GM12878 (cell line): ENCODE results near the gene EDC3. TPM values are rescaled to one million over a fixed set of nuclear protein-coding genes. Genes with fewer than 3 reads are reported as not detected.

ENCODE experiments used
- ATAC-seq: fragments of 200-7000 bp; cut with Tn5 transposase; 3 replicates; pipeline ENCODE4 v1.9.1; 2020; ENCODE audit warnings: mild to moderate bottlenecking, moderate library complexity
- BruUV-seq: library from RNA; stranded (reverse); fragments of 400-500 nt; replicated peaks from 2 replicates; lab custom pipeline; 2021; lab: Mats Ljungman, UMichigan
- CTCF ChIA-PET: fragments of 300-600 bp; sonication (Branson Sonifier 250); formaldehyde crosslinking; extraction: SDS; loops from one replicate; lab custom pipeline; 2021; ENCODE audit warnings: inconsistent platforms; lab: Yijun Ruan, JAX
- POLR2A ChIA-PET: fragments of 350-600 bp; formaldehyde crosslinking; extraction: SDS; loops from one replicate; lab custom pipeline; 2021; ENCODE audit warnings: inconsistent platforms; lab: Charles Lee
- RAD21 ChIA-PET: fragments of 300-600 bp; sonication (Branson Sonifier 250); formaldehyde crosslinking; loops from one replicate; lab custom pipeline; 2023; ENCODE audit warnings: antibody characterized with exemption; ENCODE audit not compliant: unreplicated experiment; lab: Charles Lee
- SMC1A ChIA-PET: fragments of 300-600 bp; sonication (Branson Sonifier 250); formaldehyde crosslinking; loops from one replicate; lab custom pipeline; 2023; ENCODE audit not compliant: unreplicated experiment, uncharacterized antibody; lab: Charles Lee
- DNase-seq: peaks from one replicate; pipeline ENCODE4 v3.0.0-alpha.2; 2011; ENCODE audit warnings: low read depth, low spot score
- FAIRE-seq: peaks from 3 replicates; lab custom pipeline; 2011; peaks lifted over from hg19 to GRCh38; lab: Jason Lieb, UNC
- H2AFZ ChIP-seq: 2 replicates; pipeline ENCODE4 v1.6.0; 2011; ENCODE audit warnings: low read depth, low read length, control low read depth; ENCODE audit not compliant: control insufficient read depth
- H3K27ac ChIP-seq: 2 replicates; pipeline ENCODE4 v1.5.1; 2011; ENCODE audit warnings: control low read depth; ENCODE audit not compliant: control insufficient read depth, insufficient read depth
- H3K27me3 ChIP-seq, 2 experiments: replicated peaks in 1 of 2; 2 replicates each; pipeline versions ENCODE4 v1.6.0 to v1.6.1; 2011; ENCODE audit warnings: low read length in 1 of 2; ENCODE audit not compliant: control insufficient read depth in 2 of 2, insufficient read depth in 2 of 2
- H3K36me3 ChIP-seq, 2 experiments: 2 replicates each; pipeline ENCODE4 v1.5.1; 2011; ENCODE audit warnings: low read length in 1 of 2; ENCODE audit not compliant: control insufficient read depth in 2 of 2, insufficient read depth in 2 of 2
- H3K4me1 ChIP-seq: 2 replicates; pipeline ENCODE4 v1.6.1; 2011; ENCODE audit warnings: mild to moderate bottlenecking, low read length, moderate library complexity, mixed read lengths; ENCODE audit not compliant: control insufficient read depth, insufficient read depth
- H3K4me2 ChIP-seq: 2 replicates; pipeline ENCODE4 v1.6.0; 2011; ENCODE audit warnings: control low read depth; ENCODE audit not compliant: control insufficient read depth, insufficient read depth
- H3K4me3 ChIP-seq: fragments of 200-600 bp; sonication (generic); 2 replicates; pipeline ENCODE4 v1.5.1; 2016
- H3K79me2 ChIP-seq: 2 replicates; pipeline ENCODE4 v1.6.0; 2011; ENCODE audit warnings: low read length; ENCODE audit not compliant: control insufficient read depth, insufficient read depth
- H3K9ac ChIP-seq: 2 replicates; pipeline ENCODE4 v1.8.0; 2011; ENCODE audit warnings: low read length, control low read depth, mixed read lengths; ENCODE audit not compliant: control insufficient read depth, insufficient read depth
- H3K9me3 ChIP-seq: replicated peaks from 3 replicates; pipeline ENCODE4 v1.5.1; 2011; ENCODE audit warnings: mild to moderate bottlenecking, low read length; ENCODE audit not compliant: control insufficient read depth, insufficient read depth
- H4K20me1 ChIP-seq: 2 replicates; pipeline ENCODE4 v1.6.0; 2011; ENCODE audit not compliant: control insufficient read depth, insufficient read depth
- CBX5 ChIP-seq: sonication (generic); IDR thresholded peaks from 2 replicates; pipeline ENCODE4 v1.6.1; 2016; ENCODE audit warnings: low read depth, moderate library complexity, mild to moderate bottlenecking, inconsistent platforms
- CEBPB ChIP-seq, 2 experiments: fragments of 150-350 bp in 1 of 2; IDR thresholded peaks; 2 replicates each; pipeline ENCODE4 v1.6.1; 2012 to 2014; ENCODE audit warnings: low read depth in 2 of 2, low read length in 2 of 2, borderline replicate concordance in 1 of 2, inconsistent platforms in 1 of 2
- CREM ChIP-seq: IDR thresholded peaks from 2 replicates; pipeline ENCODE4 v1.6.1; 2014; ENCODE audit warnings: antibody characterized with exemption, low read depth
- ESRRA ChIP-seq: IDR thresholded peaks from 2 replicates; pipeline ENCODE4 v1.6.1; 2012; ENCODE audit warnings: mild to moderate bottlenecking, low read length, improper control_type of control experiment
- ETV6 ChIP-seq, 2 experiments: fragments of 450-650 bp in 1 of 2; IDR thresholded peaks in 1 of 2; conservative IDR thresholded peaks in 1 of 2; 2 replicates each; pipeline ENCODE4 v1.6.1; 2014; ENCODE audit warnings: antibody characterized with exemption in 1 of 2, borderline replicate concordance in 1 of 2, low read depth in 1 of 2, mild to moderate bottlenecking in 1 of 2, moderate library complexity in 1 of 2
- HCFC1 ChIP-seq: fragments of 150-350 bp; IDR thresholded peaks from 2 replicates; pipeline ENCODE4 v1.6.1; 2014; ENCODE audit warnings: low read length
- JUNB ChIP-seq: IDR thresholded peaks from 2 replicates; pipeline ENCODE4 v1.6.1; 2016; ENCODE audit warnings: antibody characterized with exemption, mild to moderate bottlenecking
- MEF2B ChIP-seq: fragments of 450-650 bp; IDR thresholded peaks from 2 replicates; pipeline ENCODE4 v1.6.1; 2018; ENCODE audit warnings: mild to moderate bottlenecking, moderate library complexity; ENCODE audit not compliant: partially characterized antibody, poor library complexity, severe bottlenecking
- PAX5 ChIP-seq: IDR thresholded peaks from 2 replicates; pipeline ENCODE4 v1.6.1; 2011; ENCODE audit warnings: low read depth, low read length, borderline replicate concordance
- SMC3 ChIP-seq: IDR thresholded peaks from 2 replicates; pipeline ENCODE4 v1.6.1; 2011; ENCODE audit warnings: low read length, improper control_type of control experiment, borderline replicate concordance
- TCF7 ChIP-seq: IDR thresholded peaks from 2 replicates; pipeline ENCODE4 v1.6.1; 2014; ENCODE audit warnings: antibody characterized with exemption, borderline replicate concordance
- ZNF622 ChIP-seq: fragments of 450-650 bp; IDR thresholded peaks from 2 replicates; pipeline ENCODE4 v1.6.1; 2017; ENCODE audit warnings: mild to moderate bottlenecking, inconsistent platforms
- WGBS: methylation state at CpG from one replicate; pipeline ENCODE4 v1.1.6; 2016; ENCODE audit warnings: low lambda C conversion rate; ENCODE audit not compliant: insufficient replicate concordance, insufficient coverage; ENCODE audit errors: missing lambda C conversion rate; 5-methylcytosine and 5-hydroxymethylcytosine counted together
- in situ Hi-C: fragments of 300-500 bp; cut with MboI; formaldehyde crosslinking; loops from 9 replicates; pipeline ENCODE4 v1.14.3; 2018; ENCODE audit warnings: mixed read lengths
- intact Hi-C: fragments of 100-400 bp; cut with micrococcal nuclease; formaldehyde crosslinking; loops from one replicate; pipeline ENCODE4 v1.14.2; 2022; ENCODE audit not compliant: unreplicated experiment
- polyA plus RNA-seq, 11 experiments: library from polyadenylated mRNA; depleted of rRNA in 4 of 11; unstranded in 6 of 11; stranded (reverse) in 5 of 11; fragments of >200 nt; fragmentation: Nextera tagmentation in 4 of 11; fragmentation: Illumina TruSeq in 1 of 11; extraction: Ambion mirVana in 4 of 11; extraction: Trizol in 1 of 11; gene quantifications; 1 replicate in 1 of 11; 2 replicates in 10 of 11; pipeline versions ENCODE4 v1.2.1 to v1.2.3, GENCODE V29; 2011 to 2016; ENCODE audit warnings: inconsistent platforms in 2 of 11, missing spikeins in 2 of 11, low read depth in 1 of 11
- total RNA-seq, 4 experiments: library from RNA; depleted of rRNA in 3 of 4; stranded (reverse); fragments of >200 nt in 3 of 4; fragmentation: Illumina TruSeq in 1 of 4; extraction: Trizol in 1 of 4; gene quantifications; 2 replicates each; pipeline versions ENCODE4 v1.2.1 to v1.2.3, GENCODE V29; 2013 to 2021
- TF ChIP-seq, protein P1 (sequence below): fragments of 450-650 bp; IDR thresholded peaks from 2 replicates; pipeline ENCODE4 v1.6.1; 2017; ENCODE audit warnings: mild to moderate bottlenecking
- TF ChIP-seq, protein P2 (sequence below): IDR thresholded peaks from 2 replicates; pipeline ENCODE4 v1.6.1; 2011; ENCODE audit warnings: mild to moderate bottlenecking, low read depth, low read length, moderate library complexity; ENCODE audit not compliant: insufficient replicate concordance
- TF ChIP-seq, protein P3 (sequence below): IDR thresholded peaks from 2 replicates; pipeline ENCODE4 v1.6.1; 2012; ENCODE audit warnings: low read depth, low read length, improper control_type of control experiment
- TF ChIP-seq, protein P4 (sequence below): fragments of 150-350 bp; IDR thresholded peaks from 2 replicates; pipeline ENCODE4 v1.6.1; 2014; ENCODE audit warnings: mild to moderate bottlenecking, low read depth, low read length
- TF ChIP-seq, protein P5 (sequence below): fragments of 450-650 bp; conservative IDR thresholded peaks from 2 replicates; pipeline ENCODE4 v1.6.1; 2017; ENCODE audit warnings: mild to moderate bottlenecking, moderate library complexity

The EDC3 gene
- total and polyA plus RNA-seq, 10 of the 15 experiments (the other 5 are each of a cell fraction or from before 2014, with no cell fraction given) = 11.8 to 48.4 (median 35.3) TPM

DNA sequence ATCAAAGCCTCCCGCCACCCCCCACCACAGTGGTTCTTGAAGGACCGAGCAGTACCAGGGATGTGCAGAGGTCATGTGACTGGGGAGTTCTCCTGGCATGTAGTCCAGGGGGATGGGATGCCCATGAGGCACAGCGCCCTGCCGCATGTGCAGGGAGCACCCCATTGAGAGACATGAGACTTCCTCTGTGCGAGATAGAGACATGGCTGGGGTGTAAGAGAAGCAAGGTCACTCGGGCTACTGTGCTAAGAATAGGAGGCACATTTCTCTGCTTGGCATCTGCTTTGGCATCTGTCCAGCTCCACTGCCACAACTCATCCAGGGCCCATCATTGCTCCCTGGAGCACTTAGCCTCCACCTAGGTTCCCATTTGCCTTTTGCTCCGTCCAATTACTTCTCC is 31.9 kb upstream of the EDC3 start:
- H3K36me3 ChIP-seq = no peaks in the 10 kb centered on the region
- peaks cover 4% of the 10 kb centered on the region for H3K4me1 ChIP-seq
- H3K9me3 ChIP-seq = no peaks in the 10 kb centered on the region
- ChIA-PET SMC1A (no interaction called here), RAD21 (no interaction called here), CTCF (no interaction called here), POLR2A (no interaction called here)
- no TSS peak for BruUV-seq
- no peak overlapping the region for H3K4me2 ChIP-seq
- ATAC-seq (no peak), FAIRE-seq (no peak), DNase-seq (no peak)
- no peak overlapping the region for H3K27ac ChIP-seq
- no peaks in the 10 kb centered on the region for H3K79me2 ChIP-seq
- in situ Hi-C loops = no loop called here
- 57% methylated on average over 7 of the region's 7 CpGs for WGBS
- no peak overlapping the region for H3K4me3 ChIP-seq
- no peak overlapping the region for H3K9ac ChIP-seq
- intact Hi-C loops = no loop called here
- H4K20me1 ChIP-seq = no peaks in the 10 kb centered on the region
- TF ChIP-seq, protein P1, sequence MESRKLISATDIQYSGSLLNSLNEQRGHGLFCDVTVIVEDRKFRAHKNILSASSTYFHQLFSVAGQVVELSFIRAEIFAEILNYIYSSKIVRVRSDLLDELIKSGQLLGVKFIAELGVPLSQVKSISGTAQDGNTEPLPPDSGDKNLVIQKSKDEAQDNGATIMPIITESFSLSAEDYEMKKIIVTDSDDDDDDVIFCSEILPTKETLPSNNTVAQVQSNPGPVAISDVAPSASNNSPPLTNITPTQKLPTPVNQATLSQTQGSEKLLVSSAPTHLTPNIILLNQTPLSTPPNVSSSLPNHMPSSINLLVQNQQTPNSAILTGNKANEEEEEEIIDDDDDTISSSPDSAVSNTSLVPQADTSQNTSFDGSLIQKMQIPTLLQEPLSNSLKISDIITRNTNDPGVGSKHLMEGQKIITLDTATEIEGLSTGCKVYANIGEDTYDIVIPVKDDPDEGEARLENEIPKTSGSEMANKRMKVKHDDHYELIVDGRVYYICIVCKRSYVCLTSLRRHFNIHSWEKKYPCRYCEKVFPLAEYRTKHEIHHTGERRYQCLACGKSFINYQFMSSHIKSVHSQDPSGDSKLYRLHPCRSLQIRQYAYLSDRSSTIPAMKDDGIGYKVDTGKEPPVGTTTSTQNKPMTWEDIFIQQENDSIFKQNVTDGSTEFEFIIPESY = no peak
- TF ChIP-seq SMC3 (no peak), ESRRA (no peak), JUNB (no peak), MEF2B (no peak), CEBPB (IDR thresholded peaks at IDR 0.05; ENCODE audit: borderline replicate concordance in 1 of 2, low read depth in 2 of 2, low read length in 2 of 2) (no peak), HCFC1 (no peak), ETV6 (conservative IDR thresholded peaks at IDR 0.05 in 1 of 2, IDR thresholded peaks at IDR 0.05 in 1 of 2; ENCODE audit: borderline replicate concordance in 1 of 2, low read depth in 1 of 2) (no peak), CBX5 (no peak), PAX5 (no peak), CREM (no peak), TCF7 (no peak), ZNF622 (no peak)
- TF ChIP-seq, protein P2, sequence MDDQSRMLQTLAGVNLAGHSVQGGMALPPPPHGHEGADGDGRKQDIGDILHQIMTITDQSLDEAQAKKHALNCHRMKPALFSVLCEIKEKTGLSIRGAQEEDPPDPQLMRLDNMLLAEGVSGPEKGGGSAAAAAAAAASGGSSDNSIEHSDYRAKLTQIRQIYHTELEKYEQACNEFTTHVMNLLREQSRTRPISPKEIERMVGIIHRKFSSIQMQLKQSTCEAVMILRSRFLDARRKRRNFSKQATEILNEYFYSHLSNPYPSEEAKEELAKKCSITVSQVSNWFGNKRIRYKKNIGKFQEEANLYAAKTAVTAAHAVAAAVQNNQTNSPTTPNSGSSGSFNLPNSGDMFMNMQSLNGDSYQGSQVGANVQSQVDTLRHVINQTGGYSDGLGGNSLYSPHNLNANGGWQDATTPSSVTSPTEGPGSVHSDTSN = no peak
- TF ChIP-seq, protein P3, sequence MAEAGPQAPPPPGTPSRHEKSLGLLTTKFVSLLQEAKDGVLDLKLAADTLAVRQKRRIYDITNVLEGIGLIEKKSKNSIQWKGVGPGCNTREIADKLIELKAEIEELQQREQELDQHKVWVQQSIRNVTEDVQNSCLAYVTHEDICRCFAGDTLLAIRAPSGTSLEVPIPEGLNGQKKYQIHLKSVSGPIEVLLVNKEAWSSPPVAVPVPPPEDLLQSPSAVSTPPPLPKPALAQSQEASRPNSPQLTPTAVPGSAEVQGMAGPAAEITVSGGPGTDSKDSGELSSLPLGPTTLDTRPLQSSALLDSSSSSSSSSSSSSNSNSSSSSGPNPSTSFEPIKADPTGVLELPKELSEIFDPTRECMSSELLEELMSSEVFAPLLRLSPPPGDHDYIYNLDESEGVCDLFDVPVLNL = no peak
- TF ChIP-seq, protein P4, sequence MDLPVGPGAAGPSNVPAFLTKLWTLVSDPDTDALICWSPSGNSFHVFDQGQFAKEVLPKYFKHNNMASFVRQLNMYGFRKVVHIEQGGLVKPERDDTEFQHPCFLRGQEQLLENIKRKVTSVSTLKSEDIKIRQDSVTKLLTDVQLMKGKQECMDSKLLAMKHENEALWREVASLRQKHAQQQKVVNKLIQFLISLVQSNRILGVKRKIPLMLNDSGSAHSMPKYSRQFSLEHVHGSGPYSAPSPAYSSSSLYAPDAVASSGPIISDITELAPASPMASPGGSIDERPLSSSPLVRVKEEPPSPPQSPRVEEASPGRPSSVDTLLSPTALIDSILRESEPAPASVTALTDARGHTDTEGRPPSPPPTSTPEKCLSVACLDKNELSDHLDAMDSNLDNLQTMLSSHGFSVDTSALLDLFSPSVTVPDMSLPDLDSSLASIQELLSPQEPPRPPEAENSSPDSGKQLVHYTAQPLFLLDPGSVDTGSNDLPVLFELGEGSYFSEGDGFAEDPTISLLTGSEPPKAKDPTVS = no peak
- TF ChIP-seq, protein P5, sequence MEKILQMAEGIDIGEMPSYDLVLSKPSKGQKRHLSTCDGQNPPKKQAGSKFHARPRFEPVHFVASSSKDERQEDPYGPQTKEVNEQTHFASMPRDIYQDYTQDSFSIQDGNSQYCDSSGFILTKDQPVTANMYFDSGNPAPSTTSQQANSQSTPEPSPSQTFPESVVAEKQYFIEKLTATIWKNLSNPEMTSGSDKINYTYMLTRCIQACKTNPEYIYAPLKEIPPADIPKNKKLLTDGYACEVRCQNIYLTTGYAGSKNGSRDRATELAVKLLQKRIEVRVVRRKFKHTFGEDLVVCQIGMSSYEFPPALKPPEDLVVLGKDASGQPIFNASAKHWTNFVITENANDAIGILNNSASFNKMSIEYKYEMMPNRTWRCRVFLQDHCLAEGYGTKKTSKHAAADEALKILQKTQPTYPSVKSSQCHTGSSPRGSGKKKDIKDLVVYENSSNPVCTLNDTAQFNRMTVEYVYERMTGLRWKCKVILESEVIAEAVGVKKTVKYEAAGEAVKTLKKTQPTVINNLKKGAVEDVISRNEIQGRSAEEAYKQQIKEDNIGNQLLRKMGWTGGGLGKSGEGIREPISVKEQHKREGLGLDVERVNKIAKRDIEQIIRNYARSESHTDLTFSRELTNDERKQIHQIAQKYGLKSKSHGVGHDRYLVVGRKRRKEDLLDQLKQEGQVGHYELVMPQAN = no peak
- no peak overlapping the region for H2AFZ ChIP-seq
- H3K27me3 ChIP-seq = peaks cover 0 to 3% of the 10 kb centered on the region in 2 experiments; a peak in 3 of 4 replicates
